Right ventricle myocardium inferior (tissue), 1 donor: ENCODE data around the gene CAMK2A. TPM values are rescaled to one million over a fixed set of nuclear protein-coding genes. Genes with fewer than 3 reads are reported as not detected.
A peak's percentile ranks its signal among the peaks of the same experiment; 100 is the strongest.
"Not testable (repeated sequence)": the region's sequence is repeated elsewhere in the genome, so short reads cannot be mapped to it uniquely, and the experiment has no call there.

ENCODE experiments used
- ATAC-seq: fragments of 200-7000 bp; cut with Tn5 transposase; one replicate; pipeline ENCODE4 v1.9.1; 2020; ENCODE audit warnings: mild to moderate bottlenecking, moderate library complexity
- DNase-seq: peaks from one replicate; pipeline ENCODE4 v3.0.0; 2021; ENCODE audit errors: missing footprints
- intact Hi-C: fragments of 100-400 bp; cut with DNase I; formaldehyde crosslinking; loops from one replicate; pipeline ENCODE4 v1.11.0; 2022
- total RNA-seq: library from RNA; stranded (reverse); fragmentation: NEBNext Ultra II Directional; extraction: Animal tissue kit (Norgen Biotek cat#: 25700); gene quantifications from one replicate; pipeline ENCODE4 v1.2.1, GENCODE V29; 2021
- donor health status: DM: no; HTN: yes; CAD: no; lungs with severe emphysema.

The CAMK2A gene
- total RNA-seq, 1 donor from 2014 or later: 17.0 TPM

GRCh38 chr5:150245808-150246207 is 43.8 kb downstream of the CAMK2A start:
- ATAC-seq (no peak), DNase-seq (no peak)
- intact Hi-C loops: no loop called here

GRCh38 chr5:150245111-150245789 is 44.3 kb downstream of the CAMK2A start:
- intact Hi-C loops: no loop called here
- DNase-seq (no peak), ATAC-seq (peak; percentile 95)

GRCh38 chr5:150244209-150244608 is 45.4 kb downstream of the CAMK2A start:
- DNase-seq (no peak), ATAC-seq (peak; percentile 44)
- intact Hi-C loops: no loop called here

GRCh38 chr5:150243590-150243989 is 46.0 kb downstream of the CAMK2A start:
- intact Hi-C loops: no loop called here
- DNase-seq (no peak), ATAC-seq (no peak)

GRCh38 chr5:150242251-150242894 is 47.2 kb downstream of the CAMK2A start:
- intact Hi-C loops: no loop called here
- DNase-seq (no peak), ATAC-seq (no peak)

GRCh38 chr5:150241298-150242160 is 48.0 kb downstream of the CAMK2A start:
- DNase-seq: no peak
- ATAC-seq: no peak
- intact Hi-C loops: no loop called here

- DNase-seq: no peak
- no peak for ATAC-seq
- intact Hi-C loops: no loop called here
These were observed 49.8 kb downstream of the CAMK2A start for GRCh38 chr5:150239794-150240122.

GRCh38 chr5:150239099-150239793 is 50.3 kb downstream of the CAMK2A start:
- no peak for ATAC-seq
- no peak for DNase-seq
- intact Hi-C loops: no loop called here

GRCh38 chr5:150238646-150239045 is 50.9 kb downstream of the CAMK2A start:
- DNase-seq (no peak), ATAC-seq (no peak)
- intact Hi-C loops: no loop called here

- intact Hi-C loops: no loop called here
- ATAC-seq (no peak), DNase-seq (no peak)
These were observed 52.4 kb downstream of the CAMK2A start for GRCh38 chr5:150236981-150237754.

- ATAC-seq (no peak), DNase-seq (no peak)
- intact Hi-C loops: no loop called here
These were observed 53.3 kb downstream of the CAMK2A start for GRCh38 chr5:150236313-150236712.

GRCh38 chr5:150235500-150235854 is 54.1 kb downstream of the CAMK2A start:
- ATAC-seq (no peak), DNase-seq (no peak)
- intact Hi-C loops: no loop called here

- intact Hi-C loops: no loop called here
- DNase-seq (no peak), ATAC-seq (no peak)
These were observed 54.7 kb downstream of the CAMK2A start for GRCh38 chr5:150234576-150235499.

GRCh38 chr5:150233706-150234105 is 55.9 kb downstream of the CAMK2A start:
- ATAC-seq, intact Hi-C loops, DNase-seq: not testable (repeated sequence)

- intact Hi-C loops: no loop called here
- DNase-seq (no peak), ATAC-seq (no peak)
These were observed 58.7 kb downstream of the CAMK2A start for GRCh38 chr5:150230842-150231241.

- intact Hi-C loops: no loop called here
- DNase-seq: no peak
- ATAC-seq: no peak
These were observed 60.0 kb downstream of the CAMK2A start for GRCh38 chr5:150229571-150229970.

GRCh38 chr5:150227606-150228273 is 61.8 kb downstream of the CAMK2A start:
- ATAC-seq: no peak
- intact Hi-C loops: no loop called here
- DNase-seq: no peak
